HFF-Myc (cell line): ENCODE results near the gene ZNF555.
A peak's percentile ranks its signal among the peaks of the same experiment; 100 is the strongest.

Experiments
- DNase-seq: peaks from one replicate; pipeline ENCODE4 v3.0.0-alpha.2; 2011; ENCODE audit warnings: low read depth; ENCODE audit errors: extremely low read depth
- H3K4me3 ChIP-seq: replicated peaks from 2 replicates; pipeline ENCODE4 v1.5.1; 2011; ENCODE audit warnings: low read depth, mild to moderate bottlenecking, control low read depth, low read length
- TF ChIP-seq, protein P1 (sequence below): IDR thresholded peaks from 2 replicates; pipeline ENCODE4 v1.5.1; 2012; ENCODE audit warnings: mild to moderate bottlenecking, low read depth, low read length, control low read depth; ENCODE audit errors: missing control alignments

The ZNF555 gene

DNA sequence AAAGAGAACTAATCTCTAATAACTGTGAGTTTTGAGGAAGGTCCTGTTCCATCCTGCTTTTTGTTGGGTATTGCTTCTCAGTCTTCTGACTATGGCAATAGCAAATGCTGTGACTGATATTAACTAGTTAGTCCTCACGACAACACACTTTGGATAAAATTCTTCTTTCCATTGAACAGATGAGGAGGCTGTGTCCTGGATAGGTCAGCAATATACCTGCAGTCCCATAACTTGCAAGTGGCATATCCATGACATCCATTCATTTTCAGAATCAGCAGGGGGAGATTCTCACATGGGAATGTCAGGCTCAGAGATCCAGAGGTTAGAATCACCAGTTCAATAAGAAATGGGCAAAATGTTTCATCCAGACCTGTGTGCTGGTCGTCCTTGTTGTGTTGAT lies 14.3 kb upstream of the ZNF555 start:
- TF ChIP-seq, protein P1, sequence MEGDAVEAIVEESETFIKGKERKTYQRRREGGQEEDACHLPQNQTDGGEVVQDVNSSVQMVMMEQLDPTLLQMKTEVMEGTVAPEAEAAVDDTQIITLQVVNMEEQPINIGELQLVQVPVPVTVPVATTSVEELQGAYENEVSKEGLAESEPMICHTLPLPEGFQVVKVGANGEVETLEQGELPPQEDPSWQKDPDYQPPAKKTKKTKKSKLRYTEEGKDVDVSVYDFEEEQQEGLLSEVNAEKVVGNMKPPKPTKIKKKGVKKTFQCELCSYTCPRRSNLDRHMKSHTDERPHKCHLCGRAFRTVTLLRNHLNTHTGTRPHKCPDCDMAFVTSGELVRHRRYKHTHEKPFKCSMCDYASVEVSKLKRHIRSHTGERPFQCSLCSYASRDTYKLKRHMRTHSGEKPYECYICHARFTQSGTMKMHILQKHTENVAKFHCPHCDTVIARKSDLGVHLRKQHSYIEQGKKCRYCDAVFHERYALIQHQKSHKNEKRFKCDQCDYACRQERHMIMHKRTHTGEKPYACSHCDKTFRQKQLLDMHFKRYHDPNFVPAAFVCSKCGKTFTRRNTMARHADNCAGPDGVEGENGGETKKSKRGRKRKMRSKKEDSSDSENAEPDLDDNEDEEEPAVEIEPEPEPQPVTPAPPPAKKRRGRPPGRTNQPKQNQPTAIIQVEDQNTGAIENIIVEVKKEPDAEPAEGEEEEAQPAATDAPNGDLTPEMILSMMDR = no peak
- no peak for DNase-seq
- H3K4me3 ChIP-seq = no peak overlapping the region

DNA sequence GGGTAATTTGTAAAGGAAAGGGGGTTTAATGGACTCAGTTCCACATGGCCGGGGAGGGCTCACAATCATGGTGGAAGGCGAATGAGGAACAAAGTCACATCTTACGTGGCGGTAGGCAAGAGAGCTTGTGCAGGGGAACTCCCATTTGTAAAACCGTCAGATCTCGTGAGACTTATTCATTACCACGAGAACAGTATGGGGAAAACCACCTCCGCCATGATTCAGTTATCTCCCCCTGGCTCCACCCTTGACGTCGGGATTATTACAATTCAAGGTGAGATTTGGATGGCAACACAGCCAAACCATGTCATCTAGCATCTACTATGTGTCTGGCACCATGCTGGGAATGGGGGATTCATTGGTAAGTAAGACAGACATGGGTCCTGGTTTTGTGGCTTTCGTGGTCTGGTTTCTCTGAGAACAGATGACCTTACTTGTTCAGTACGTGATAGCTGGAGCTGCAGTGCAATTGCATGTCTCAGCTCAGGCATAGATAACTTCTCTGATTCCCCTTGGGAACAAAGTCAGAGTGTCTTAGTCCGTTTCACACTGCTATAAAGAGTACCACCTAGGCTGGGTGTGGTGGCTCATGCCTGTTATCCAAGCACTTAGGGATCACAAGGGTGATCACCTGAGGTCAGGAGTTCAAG lies 13.3 kb upstream of the ZNF555 start:
- no peak overlapping the region for H3K4me3 ChIP-seq
- TF ChIP-seq, protein P1 = no peak
- no peak for DNase-seq

DNA sequence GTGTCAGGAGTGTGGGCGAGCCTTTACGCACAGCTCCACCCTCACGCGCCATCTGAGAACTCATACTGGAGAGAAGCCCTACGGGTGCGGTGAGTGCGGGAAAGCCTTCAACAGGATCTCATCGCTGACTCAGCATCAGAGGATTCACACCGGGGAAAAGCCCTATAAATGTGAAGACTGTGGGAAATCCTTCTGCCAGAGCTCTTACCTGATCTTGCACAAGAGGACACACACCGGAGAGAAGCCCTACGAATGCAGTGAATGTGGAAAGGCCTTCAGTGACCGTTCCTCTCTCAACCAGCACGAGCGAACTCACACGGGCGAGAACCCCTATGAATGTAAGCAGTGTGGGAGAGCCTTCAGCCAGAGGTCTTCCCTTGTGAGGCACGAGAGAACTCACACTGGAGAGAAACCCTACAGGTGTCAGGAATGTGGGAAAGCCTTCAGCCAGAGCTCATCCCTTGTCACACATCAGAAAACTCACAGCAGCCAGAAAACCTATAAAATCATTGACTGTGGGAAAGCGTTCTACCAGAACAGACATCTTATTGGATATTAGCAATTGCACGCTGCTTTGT lies 6.9 kb upstream of the ZNF555 start:
- H3K4me3 ChIP-seq = no peak overlapping the region
- TF ChIP-seq, protein P1 = no peak

DNA sequence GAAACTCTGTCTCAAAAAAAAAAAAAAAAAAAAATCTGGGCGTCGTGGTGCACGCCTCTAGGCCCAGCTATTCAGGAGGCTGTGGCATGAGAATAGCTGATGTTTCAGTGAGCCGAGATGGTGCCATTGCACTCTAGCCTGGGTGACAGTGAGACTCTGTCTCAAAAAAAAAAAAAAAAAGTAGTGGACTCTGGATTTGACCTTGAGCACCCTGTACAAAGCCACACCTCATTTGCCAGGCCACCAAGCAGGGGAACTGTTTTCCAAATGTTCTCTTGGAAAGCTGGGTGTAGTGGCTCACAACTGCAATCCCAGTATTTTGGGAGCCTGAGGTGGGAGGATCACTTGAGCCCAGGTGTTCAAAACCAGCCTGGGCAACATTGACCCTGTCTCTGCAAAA lies 3.8 kb upstream of the ZNF555 start:
- no peak for DNase-seq
- H3K4me3 ChIP-seq = no peak overlapping the region
- TF ChIP-seq, protein P1 = no peak

More for the DNA sequence above, 6.9 kb upstream of the ZNF555 start:
- no peak for DNase-seq

DNA sequence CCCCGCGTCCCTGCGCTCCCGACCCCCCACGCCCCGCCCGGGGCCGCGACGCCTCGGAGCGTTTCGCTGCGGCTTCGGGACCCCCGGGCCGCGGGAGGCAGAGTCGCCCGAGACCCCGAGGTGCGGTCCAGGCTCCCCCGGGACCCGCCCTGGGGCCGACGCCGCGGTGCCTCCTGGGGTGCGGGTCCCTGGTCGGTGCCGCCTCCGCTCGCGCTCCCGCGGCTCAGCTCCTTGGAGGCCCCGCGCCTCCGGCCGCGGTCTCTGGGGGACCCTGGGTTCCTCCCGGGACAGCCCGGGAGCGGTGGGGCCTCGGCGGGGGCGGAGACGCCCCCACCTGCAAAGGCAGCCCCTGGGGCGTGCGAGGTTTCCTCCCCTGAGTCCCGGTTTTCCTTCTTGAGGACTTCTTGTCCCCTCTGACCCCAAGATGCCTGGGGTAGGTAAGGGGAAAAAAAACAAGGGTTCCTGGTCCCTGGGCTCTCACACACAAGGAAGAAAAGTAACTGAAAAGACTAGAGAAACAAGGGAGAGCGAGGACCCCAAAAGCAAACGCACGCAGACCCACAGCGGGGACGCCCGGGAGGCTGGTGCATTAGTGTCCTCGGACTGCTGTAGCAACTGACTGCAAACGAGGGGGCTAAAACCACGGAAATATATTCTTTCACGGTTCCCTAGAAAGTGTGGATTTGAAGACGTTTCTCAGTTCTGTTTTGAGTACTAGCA lies 740 bp downstream of the ZNF555 start:
- TF ChIP-seq, protein P1 = no peak
- H3K4me3 ChIP-seq = peak overlapping the region; percentile 62
- no peak for DNase-seq

DNA sequence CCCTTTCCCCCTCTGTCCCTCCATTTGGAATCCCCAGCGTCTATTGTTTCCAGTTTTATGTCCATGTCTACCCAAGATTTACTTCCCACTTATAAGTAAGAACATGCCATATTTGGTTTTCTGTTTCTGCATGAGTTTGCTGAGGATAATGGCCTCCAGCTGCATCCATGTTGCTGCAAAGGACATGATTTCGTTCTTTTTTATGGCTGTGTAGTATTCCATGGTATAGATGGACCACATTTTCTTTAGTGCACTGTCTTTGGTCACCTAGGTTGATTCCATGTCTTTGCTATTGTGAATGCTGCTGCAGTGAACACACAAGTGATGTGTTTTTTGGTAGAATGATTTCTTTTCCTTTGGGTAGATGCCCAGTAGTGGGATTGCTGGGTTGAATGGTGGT lies 3.8 kb downstream of the ZNF555 start:
- TF ChIP-seq, protein P1 = no peak
- no peak overlapping the region for H3K4me3 ChIP-seq
- no peak for DNase-seq
